Neural progenitor cell (in vitro differentiated cells): ENCODE data around the gene RBM47. TPM values are rescaled to one million over a fixed set of nuclear protein-coding genes. Genes with fewer than 3 reads are reported as not detected.

Experiments used
- DNase-seq: peaks from one replicate; pipeline ENCODE4 v3.0.0-alpha.2; 2016; ENCODE audit warnings: low spot score
- H2AFZ ChIP-seq: fragments of 200-600 bp; sonication (generic); replicated peaks from 2 replicates; pipeline ENCODE4 v1.6.1; 2016; ENCODE audit warnings: antibody characterized with exemption
- H3F3A ChIP-seq: fragments of 200-600 bp; sonication (generic); 2 replicates; pipeline ENCODE4 v1.6.1; 2016; ENCODE audit warnings: antibody characterized with exemption, low read depth
- H3K27ac ChIP-seq: fragments of 200-600 bp; sonication (generic); 2 replicates; pipeline ENCODE4 v1.5.1; 2016; ENCODE audit warnings: mild to moderate bottlenecking
- H3K27me3 ChIP-seq: fragments of 200-600 bp; sonication (generic); 2 replicates; pipeline ENCODE4 v1.6.1; 2016; ENCODE audit warnings: mild to moderate bottlenecking, moderate library complexity
- H3K36me3 ChIP-seq: fragments of 200-600 bp; sonication (generic); 2 replicates; pipeline ENCODE4 v1.5.1; 2016
- H3K4me1 ChIP-seq: fragments of 200-600 bp; sonication (generic); 2 replicates; pipeline ENCODE4 v1.6.1; 2016; ENCODE audit warnings: mixed run types
- H3K4me2 ChIP-seq: fragments of 200-600 bp; sonication (generic); 2 replicates; pipeline ENCODE4 v1.6.1; 2016
- H3K4me3 ChIP-seq: fragments of 200-600 bp; sonication (generic); 2 replicates; pipeline ENCODE4 v1.5.1; 2016
- H3K79me2 ChIP-seq: fragments of 200-600 bp; sonication (generic); 2 replicates; pipeline ENCODE4 v1.6.1; 2016; ENCODE audit warnings: low read depth
- H3K9ac ChIP-seq: fragments of 200-600 bp; sonication (generic); 2 replicates; pipeline ENCODE4 v1.6.1; 2016
- H3K9me3 ChIP-seq: fragments of 200-600 bp; sonication (generic); 2 replicates; pipeline ENCODE4 v1.5.1; 2016; ENCODE audit warnings: low read depth
- H4K20me1 ChIP-seq: fragments of 200-600 bp; sonication (generic); 2 replicates; pipeline ENCODE4 v1.6.1; 2016; ENCODE audit warnings: low read depth
- H3K27ac Mint-ChIP-seq: 3 replicates; pipeline ENCODE4 v1.8.0; 2021; ENCODE audit warnings: mixed read lengths
- H3K27me3 Mint-ChIP-seq: 2 replicates; pipeline ENCODE4 v1.8.0; 2022; ENCODE audit warnings: low read depth, mild to moderate bottlenecking, inconsistent platforms, moderate library complexity, mixed read lengths; ENCODE audit not compliant: insufficient read depth
- H3K36me3 Mint-ChIP-seq: 3 replicates; pipeline ENCODE4 v1.8.0; 2021; ENCODE audit warnings: mixed read lengths
- H3K4me1 Mint-ChIP-seq: 3 replicates; pipeline ENCODE4 v1.8.0; 2021; ENCODE audit warnings: mixed read lengths
- H3K4me3 Mint-ChIP-seq: 3 replicates; pipeline ENCODE4 v1.8.0; 2021; ENCODE audit warnings: mild to moderate bottlenecking, moderate library complexity, mixed read lengths
- H3K9me3 Mint-ChIP-seq: 3 replicates; pipeline ENCODE4 v1.8.0; 2020; ENCODE audit warnings: mixed read lengths
- CTCF ChIP-seq: fragments of 200-600 bp; sonication (generic); IDR thresholded peaks from 2 replicates; pipeline ENCODE4 v1.5.1; 2017; ENCODE audit warnings: antibody characterized with exemption, mild to moderate bottlenecking
- EZH2 ChIP-seq: fragments of 200-600 bp; sonication (generic); IDR thresholded peaks from 2 replicates; pipeline ENCODE4 v1.6.1; 2017; ENCODE audit warnings: antibody characterized with exemption, mild to moderate bottlenecking, moderate library complexity
- EZH2phosphoT487 ChIP-seq: fragments of 200-600 bp; sonication (generic); IDR thresholded peaks from 2 replicates; pipeline ENCODE4 v1.6.1; 2017; ENCODE audit warnings: antibody characterized with exemption
- total RNA-seq: library from RNA; depleted of rRNA; stranded (reverse); fragments of >200 nt; gene quantifications from 2 replicates; pipeline ENCODE4 v1.2.3, GENCODE V29; 2015; ENCODE audit warnings: low replicate concordance

The RBM47 gene
- total RNA-seq, 1 donor from 2014 or later = 2.9 TPM

DNA sequence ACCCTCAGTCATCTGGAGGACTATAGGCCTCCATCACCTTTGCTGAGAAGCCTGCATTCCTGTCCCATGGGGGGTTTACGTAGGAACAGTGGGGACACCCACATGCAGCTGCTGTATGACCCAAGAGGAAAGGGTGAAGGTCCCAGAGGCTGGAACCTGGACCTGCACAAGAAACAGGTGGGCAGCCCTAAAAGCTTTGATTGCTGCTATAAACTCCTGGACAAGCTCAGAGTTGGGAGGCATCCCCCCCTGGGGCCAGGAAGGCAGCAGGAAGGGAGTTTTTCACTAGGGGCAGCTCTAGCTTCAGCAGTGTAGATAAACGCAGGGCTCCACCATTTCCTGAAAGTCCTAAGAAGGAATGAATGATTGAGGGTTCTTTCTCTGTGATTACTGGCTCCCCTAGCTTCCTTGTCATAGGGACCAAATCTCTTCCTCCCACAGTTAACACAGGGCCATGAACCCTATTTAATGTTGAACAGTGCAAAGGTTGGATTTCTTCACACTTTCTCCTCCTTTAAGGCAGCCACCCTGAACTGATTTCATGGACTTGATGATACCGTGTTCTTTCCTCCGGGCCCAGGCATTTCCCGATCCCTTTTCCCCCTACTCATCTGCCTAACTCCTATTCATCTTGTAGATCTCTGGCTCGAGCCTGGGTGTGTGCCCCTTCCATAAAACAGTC, 210.3 kb downstream of the RBM47 start:
- Mint-ChIP-seq H3K27ac (no peak overlapping the region), H3K36me3 (no peaks in the 10 kb centered on the region), H3K4me3 (no peak overlapping the region), H3K27me3 (peaks cover 4% of the 10 kb centered on the region), H3K9me3 (peaks cover 15% of the 10 kb centered on the region), H3K4me1 (no peaks in the 10 kb centered on the region)
- no peaks in the 10 kb centered on the region for H4K20me1 ChIP-seq
- H3K9me3 ChIP-seq = no peaks in the 10 kb centered on the region
- H3F3A ChIP-seq = no peaks in the 10 kb centered on the region
- H3K27me3 ChIP-seq = no peaks in the 10 kb centered on the region
- H3K79me2 ChIP-seq = no peaks in the 10 kb centered on the region
- H3K9ac ChIP-seq = no peak overlapping the region
- no peak for DNase-seq
- no peak overlapping the region for H2AFZ ChIP-seq
- no peak overlapping the region for H3K4me2 ChIP-seq
- no peak overlapping the region for H3K27ac ChIP-seq
- TF ChIP-seq EZH2phosphoT487 (no peak), EZH2 (no peak), CTCF (no peak)
- H3K4me1 ChIP-seq = no peaks in the 10 kb centered on the region
- H3K36me3 ChIP-seq = no peaks in the 10 kb centered on the region
- H3K4me3 ChIP-seq = no peak overlapping the region

GRCh38 chr4:40418430-40419230, 211.0 kb downstream of the RBM47 start:
- Histone ChIP-seq H3K36me3 (no peaks in the 10 kb centered on the region), H3K27me3 (no peaks in the 10 kb centered on the region), H3K4me3 (no peak overlapping the region), H3F3A (no peaks in the 10 kb centered on the region), H2AFZ (no peak overlapping the region), H3K27ac (no peak overlapping the region), H3K79me2 (no peaks in the 10 kb centered on the region), H3K9ac (no peak overlapping the region), H3K4me2 (no peak overlapping the region), H3K9me3 (no peaks in the 10 kb centered on the region), H3K4me1 (no peaks in the 10 kb centered on the region), H4K20me1 (no peaks in the 10 kb centered on the region)
- Mint-ChIP-seq H3K9me3 (peaks cover 15% of the 10 kb centered on the region), H3K4me3 (no peak overlapping the region), H3K36me3 (no peaks in the 10 kb centered on the region), H3K27me3 (peaks cover 4% of the 10 kb centered on the region), H3K4me1 (no peaks in the 10 kb centered on the region), H3K27ac (no peak overlapping the region)
- DNase-seq = no peak
- TF ChIP-seq EZH2phosphoT487 (no peak), CTCF (no peak), EZH2 (no peak)

DNA sequence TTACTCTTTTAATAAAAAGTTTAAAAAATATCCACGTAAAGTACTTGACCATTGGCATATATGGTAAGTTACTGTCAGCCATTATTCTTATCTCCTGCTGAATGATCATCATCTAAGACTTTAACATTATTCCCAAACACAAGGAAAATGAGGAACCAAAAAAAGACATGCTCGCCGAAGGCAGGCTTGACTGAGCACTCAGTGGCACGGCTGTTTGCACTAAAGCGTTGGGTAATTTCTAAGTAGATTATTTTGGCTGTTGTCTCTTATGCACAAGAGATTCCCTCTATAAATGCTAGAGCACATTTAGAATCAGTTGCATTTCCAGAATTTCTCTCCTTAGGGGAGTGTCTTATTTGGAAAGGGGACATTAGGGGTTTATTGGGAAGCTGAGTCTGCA, 211.7 kb downstream of the RBM47 start:
- Histone ChIP-seq H3F3A (no peaks in the 10 kb centered on the region), H3K9ac (no peak overlapping the region), H3K4me1 (no peaks in the 10 kb centered on the region), H3K4me2 (no peak overlapping the region), H2AFZ (no peak overlapping the region), H4K20me1 (no peaks in the 10 kb centered on the region), H3K9me3 (no peaks in the 10 kb centered on the region), H3K27ac (no peak overlapping the region), H3K27me3 (no peaks in the 10 kb centered on the region), H3K79me2 (no peaks in the 10 kb centered on the region), H3K36me3 (no peaks in the 10 kb centered on the region), H3K4me3 (no peak overlapping the region)
- Mint-ChIP-seq H3K4me3 (no peak overlapping the region), H3K9me3 (peaks cover 15% of the 10 kb centered on the region), H3K27ac (no peak overlapping the region), H3K27me3 (peaks cover 4% of the 10 kb centered on the region), H3K36me3 (no peaks in the 10 kb centered on the region), H3K4me1 (no peaks in the 10 kb centered on the region)
- no peak for TF ChIP-seq EZH2
- no peak for TF ChIP-seq CTCF
- TF ChIP-seq EZH2phosphoT487 = no peak
- no peak for DNase-seq
